K562 (cell line): ENCODE data around the gene ADPRHL1. TPM values are rescaled to one million over a fixed set of nuclear protein-coding genes. Genes with fewer than 3 reads are reported as not detected.

Experiments
- ATAC-seq: fragments of 200-7000 bp; cut with Tn5 transposase; 3 replicates; pipeline ENCODE4 v1.9.1; 2020; ENCODE audit warnings: moderate library complexity
- BruUV-seq: library from RNA; stranded (reverse); fragments of 400-500 nt; replicated peaks from 2 replicates; lab custom pipeline; 2021; lab: Mats Ljungman, UMichigan
- CTCF ChIA-PET: fragments of 300-600 bp; formaldehyde crosslinking; extraction: SDS; loops from one replicate; lab custom pipeline; 2021; ENCODE audit warnings: low intra/inter-chr PET ratio; lab: Yijun Ruan, JAX
- POLR2A ChIA-PET: fragments of 300-600, 350-650 bp; sonication (Branson Sonifier 250); formaldehyde crosslinking; extraction: SDS; loops from one replicate; lab custom pipeline; 2021; ENCODE audit warnings: antibody characterized with exemption, inconsistent platforms; lab: Yijun Ruan, JAX
- DNase-seq, 4 experiments: peaks; one replicate each; pipeline versions ENCODE4 v3.0.0 to v3.0.0-alpha.2; 2011 to 2018; ENCODE audit warnings: low spot score in 3 of 4, mixed read lengths in 3 of 4; ENCODE audit errors: extremely low read depth in 1 of 4
- FAIRE-seq: peaks from 2 replicates; lab custom pipeline; 2011; peaks lifted over from hg19 to GRCh38; lab: Jason Lieb, UNC
- H2AFZ ChIP-seq: 2 replicates; pipeline ENCODE4 v1.6.0; 2011; ENCODE audit warnings: low read depth, low read length, control low read depth, inconsistent platforms
- H3K27ac ChIP-seq: fragments of 200-600 bp; 3 replicates; pipeline ENCODE4 v1.8.0; 2011; ENCODE audit warnings: low read depth, mild to moderate bottlenecking, control low read depth, inconsistent platforms, low read length, moderate library complexity, mixed read lengths; ENCODE audit errors: extremely low read depth
- H3K27me3 ChIP-seq, 2 experiments: fragments of 300-600 bp in 1 of 2; 2 replicates in 1 of 2; 3 replicates in 1 of 2; pipeline versions ENCODE4 v1.6.0 to v1.8.0; 2011; ENCODE audit warnings: inconsistent platforms in 2 of 2, low read length in 2 of 2, mild to moderate bottlenecking in 1 of 2, mixed read lengths in 1 of 2, moderate library complexity in 1 of 2; ENCODE audit not compliant: control insufficient read depth in 2 of 2, insufficient read depth in 2 of 2
- H3K36me3 ChIP-seq: fragments of 300-600 bp; 3 replicates; pipeline ENCODE4 v1.8.0; 2011; ENCODE audit warnings: mild to moderate bottlenecking, low read length, inconsistent platforms; ENCODE audit not compliant: control insufficient read depth, insufficient read depth
- H3K4me1 ChIP-seq, 2 experiments: fragments of 200-600 bp in 1 of 2; replicated peaks in 1 of 2; 2 replicates in 1 of 2; 3 replicates in 1 of 2; pipeline versions ENCODE4 v1.5.1 to v1.8.0; 2011; ENCODE audit warnings: inconsistent platforms in 2 of 2, low read length in 2 of 2, mild to moderate bottlenecking in 1 of 2, mixed read lengths in 1 of 2, moderate library complexity in 1 of 2; ENCODE audit not compliant: control insufficient read depth in 2 of 2, insufficient read depth in 2 of 2
- H3K4me2 ChIP-seq: 2 replicates; pipeline ENCODE4 v1.6.1; 2011; ENCODE audit warnings: low read length, control low read depth, inconsistent platforms, mixed read lengths; ENCODE audit not compliant: insufficient read depth
- H3K4me3 ChIP-seq: fragments of 200-600 bp; sonication (generic), shearing (Covaris generic); 2 replicates; pipeline ENCODE4 v1.5.1; 2016; ENCODE audit warnings: control low read depth, inconsistent platforms
- H3K79me2 ChIP-seq: fragments of 200-600 bp; 3 replicates; pipeline ENCODE4 v1.8.0; 2011; ENCODE audit warnings: low read length, inconsistent platforms; ENCODE audit not compliant: control insufficient read depth, insufficient read depth
- H3K9ac ChIP-seq, 2 experiments: 2 replicates each; pipeline versions ENCODE4 v1.6.0 to v1.6.1; 2011; ENCODE audit warnings: low read depth in 2 of 2, low read length in 2 of 2, control low read depth in 1 of 2, inconsistent platforms in 1 of 2, mild to moderate bottlenecking in 1 of 2, mixed read lengths in 1 of 2; ENCODE audit not compliant: insufficient read depth in 1 of 2
- H3K9me1 ChIP-seq: one replicate; pipeline ENCODE4 v1.6.0; 2011; ENCODE audit warnings: inconsistent platforms, mild to moderate bottlenecking, low read length, moderate library complexity; ENCODE audit not compliant: control insufficient read depth, insufficient read depth
- H3K9me3 ChIP-seq: replicated peaks from 2 replicates; pipeline ENCODE4 v1.5.1; 2011; ENCODE audit warnings: low read depth, low read length, inconsistent platforms; ENCODE audit not compliant: control insufficient read depth, insufficient read depth
- H4K20me1 ChIP-seq: replicated peaks from 2 replicates; pipeline ENCODE4 v1.6.1; 2011; ENCODE audit warnings: low read length, inconsistent platforms, mixed read lengths; ENCODE audit not compliant: control insufficient read depth, insufficient read depth
- CHCHD3 ChIP-seq: fragments of 250-450 bp; sonication (Bioruptor Pico); IDR thresholded peaks from 2 replicates; pipeline ENCODE4 v2.1.2; 2022; ENCODE audit warnings: mild to moderate bottlenecking
- ETV5 ChIP-seq: sonication (generic); formaldehyde crosslinking; IDR thresholded peaks from 2 replicates; pipeline ENCODE4 v1.4.0; 2020; ENCODE audit warnings: low read depth, mild to moderate bottlenecking, missing genetic modification reagents
- RAD51 ChIP-seq: fragments of 450-650 bp; IDR thresholded peaks from 2 replicates; pipeline ENCODE4 v1.7.1; 2016; ENCODE audit warnings: low read depth, mild to moderate bottlenecking, borderline replicate concordance
- SETDB1 ChIP-seq: IDR thresholded peaks from one replicate; pipeline ENCODE4 v1.6.1; 2012; ENCODE audit warnings: low read length, control low read depth, inconsistent platforms
- WHSC1 ChIP-seq: IDR thresholded peaks from one replicate; pipeline ENCODE4 v1.6.1; 2012; ENCODE audit warnings: low read length, control low read depth, inconsistent platforms
- YY1 ChIP-seq, 3 experiments: IDR thresholded peaks; 2 replicates each; pipeline ENCODE4 v1.6.1; 2011; ENCODE audit warnings: low read length in 2 of 3, mild to moderate bottlenecking in 2 of 3, moderate library complexity in 2 of 3, borderline replicate concordance in 1 of 3, control low read depth in 1 of 3, low read depth in 1 of 3; ENCODE audit not compliant: insufficient read depth in 3 of 3, insufficient replicate concordance in 2 of 3, control insufficient read depth in 1 of 3, insufficient read length in 1 of 3; ENCODE audit errors: extremely low read depth in 1 of 3
- ZC3H11A ChIP-seq: IDR thresholded peaks from 2 replicates; pipeline ENCODE4 v1.6.1; 2012; ENCODE audit warnings: low read depth, low read length, improper control_type of control experiment
- ZKSCAN3 ChIP-seq: fragments of 250-450 bp; sonication (Bioruptor Pico); IDR thresholded peaks from 2 replicates; pipeline ENCODE4 v1.4.0; 2020
- ZNF316 ChIP-seq: fragments of 450-650 bp; IDR thresholded peaks from 2 replicates; pipeline ENCODE4 v1.6.1; 2016
- ZNF764 ChIP-seq: fragments of 250-450 bp; sonication (Bioruptor Pico); IDR thresholded peaks from 2 replicates; pipeline ENCODE4 v1.4.0; 2020; ENCODE audit warnings: low read depth, mild to moderate bottlenecking, moderate library complexity
- WGBS: fragments of 100-300 bp; shearing (Covaris generic); methylation state at CpG from one replicate; pipeline ENCODE4 v1.1.6; 2016; ENCODE audit warnings: low coverage, mixed read lengths; ENCODE audit not compliant: insufficient coverage; ENCODE audit errors: missing lambda C conversion rate; 5-methylcytosine and 5-hydroxymethylcytosine counted together
- in situ Hi-C: fragments of 300-500 bp; cut with MboI; formaldehyde crosslinking; loops from 4 replicates; pipeline ENCODE4 v1.15.0; 2018; ENCODE audit warnings: inconsistent platforms, mixed read lengths
- intact Hi-C: fragments of 100-400 bp; cut with micrococcal nuclease; formaldehyde crosslinking; loops from 2 replicates; pipeline ENCODE4 v1.14.2; 2022
- polyA plus RNA-seq, 8 experiments: library from polyadenylated mRNA; depleted of rRNA in 4 of 8; stranded (reverse) in 5 of 8; unstranded in 3 of 8; fragments of >200 nt; fragmentation: Nextera tagmentation in 2 of 8; fragmentation: Illumina TruSeq in 1 of 8; extraction: Ambion mirVana in 2 of 8; extraction: Trizol in 1 of 8; gene quantifications; 2 replicates each; pipeline versions ENCODE4 v1.2.1 to v1.2.3, GENCODE V29; 2011 to 2014; ENCODE audit warnings: inconsistent platforms in 1 of 8, missing spikeins in 1 of 8
- total RNA-seq, 7 experiments: library from RNA; depleted of rRNA in 6 of 7; stranded (reverse); fragments of >200 nt in 6 of 7; fragmentation: Illumina TruSeq in 2 of 7; extraction: Trizol in 2 of 7; gene quantifications; 2 replicates each; pipeline versions ENCODE4 v1.2.1 to v1.2.3, GENCODE V29; 2011 to 2021; ENCODE audit warnings: low replicate concordance in 1 of 7
- TF ChIP-seq, protein P1 (sequence below): sonication (generic); formaldehyde crosslinking; IDR thresholded peaks from 2 replicates; pipeline ENCODE4 v1.8.0; 2022; ENCODE audit warnings: missing genetic modification reagents, mild to moderate bottlenecking, moderate library complexity, borderline replicate concordance
- TF ChIP-seq, protein P2 (sequence below): fragments of 450-650 bp; conservative IDR thresholded peaks from 2 replicates; pipeline ENCODE4 v1.6.1; 2016; ENCODE audit warnings: missing genetic modification characterization, low read depth, mild to moderate bottlenecking, missing compliant biosample characterization, moderate library complexity

The ADPRHL1 gene
- total and polyA plus RNA-seq, 9 of the 15 experiments (the other 6 are each of a cell fraction or from before 2014, with no cell fraction given): 0.06 to 0.76 (median 0.37) TPM; not detected in 1

DNA sequence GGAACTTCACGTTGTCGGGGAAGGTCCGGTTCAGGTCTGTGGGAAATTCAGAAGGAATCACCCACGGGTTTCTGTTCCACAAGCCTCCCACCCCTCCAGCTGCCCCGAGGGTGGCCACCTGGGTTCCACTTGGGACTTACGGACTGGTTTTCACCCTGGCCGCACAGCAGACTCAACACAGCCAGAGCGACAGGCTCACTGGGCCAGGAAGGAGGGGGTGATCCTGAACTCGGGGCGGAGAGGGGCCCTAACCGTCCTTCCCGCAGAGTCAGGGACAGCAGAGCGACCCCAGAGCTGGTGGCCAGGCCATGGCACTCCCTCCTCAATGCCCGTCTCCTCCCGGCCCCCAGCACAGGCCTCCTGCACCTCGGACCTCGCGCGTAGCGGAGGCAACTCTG is 102.4 kb downstream of the ADPRHL1 start:
- intact Hi-C loops: no loop called here
- Histone ChIP-seq H3K27me3 (no peaks in the 10 kb centered on the region), H3K36me3 (peaks cover 15% of the 10 kb centered on the region; the same call in 2 of the 3 replicates), H3K9me3 (no peaks in the 10 kb centered on the region; the same call in 1 of the 2 replicates), H3K9ac (no peak overlapping the region), H3K4me2 (no peak overlapping the region), H4K20me1 (no peaks in the 10 kb centered on the region), H2AFZ (no peak overlapping the region), H3K4me1 (peaks cover 0 to 6% of the 10 kb centered on the region in 2 experiments; a peak in 2 of 5 replicates), H3K9me1 (no peaks in the 10 kb centered on the region), H3K4me3 (no peak overlapping the region), H3K27ac (no peak overlapping the region), H3K79me2 (no peaks in the 10 kb centered on the region; the same call in 2 of the 3 replicates)
- in situ Hi-C loops: no loop called here
- DNase-seq (no peak), ATAC-seq (no peak), FAIRE-seq (no peak)
- TF ChIP-seq CHCHD3 (no peak), ZNF316 (no peak), ETV5 (CRISPR knock-in tag) (no peak), ZC3H11A (no peak), ZKSCAN3 (CRISPR knock-in tag) (no peak), SETDB1 (no peak), ZNF764 (CRISPR knock-in tag) (no peak), RAD51 (no peak), WHSC1 (no peak), YY1 (IDR thresholded peaks at IDR 0.05; ENCODE audit: borderline replicate concordance in 1 of 3, control insufficient read depth in 1 of 3, extremely low read depth in 1 of 3, insufficient read depth in 3 of 3, insufficient read length in 1 of 3, insufficient replicate concordance in 2 of 3, low read depth in 1 of 3, low read length in 2 of 3) (no peak)
- TF ChIP-seq, protein P1, sequence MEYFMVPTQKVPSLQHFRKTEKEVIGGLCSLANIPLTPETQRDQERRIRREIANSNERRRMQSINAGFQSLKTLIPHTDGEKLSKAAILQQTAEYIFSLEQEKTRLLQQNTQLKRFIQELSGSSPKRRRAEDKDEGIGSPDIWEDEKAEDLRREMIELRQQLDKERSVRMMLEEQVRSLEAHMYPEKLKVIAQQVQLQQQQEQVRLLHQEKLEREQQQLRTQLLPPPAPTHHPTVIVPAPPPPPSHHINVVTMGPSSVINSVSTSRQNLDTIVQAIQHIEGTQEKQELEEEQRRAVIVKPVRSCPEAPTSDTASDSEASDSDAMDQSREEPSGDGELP (CRISPR knock-in tag): no peak
- TF ChIP-seq, protein P2, sequence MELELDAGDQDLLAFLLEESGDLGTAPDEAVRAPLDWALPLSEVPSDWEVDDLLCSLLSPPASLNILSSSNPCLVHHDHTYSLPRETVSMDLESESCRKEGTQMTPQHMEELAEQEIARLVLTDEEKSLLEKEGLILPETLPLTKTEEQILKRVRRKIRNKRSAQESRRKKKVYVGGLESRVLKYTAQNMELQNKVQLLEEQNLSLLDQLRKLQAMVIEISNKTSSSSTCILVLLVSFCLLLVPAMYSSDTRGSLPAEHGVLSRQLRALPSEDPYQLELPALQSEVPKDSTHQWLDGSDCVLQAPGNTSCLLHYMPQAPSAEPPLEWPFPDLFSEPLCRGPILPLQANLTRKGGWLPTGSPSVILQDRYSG (tag): no peak
- 86% methylated on average over 6 of the region's 20 CpGs for WGBS
- POLR2A ChIA-PET: no interaction called here
- BruUV-seq: no TSS peak
- CTCF ChIA-PET: no interaction called here
